Left ventricle myocardium inferior (tissue), 1 donor: Measurements from ENCODE around the gene ATIC. TPM values are rescaled to one million over a fixed set of nuclear protein-coding genes. Genes with fewer than 3 reads are reported as not detected.

ENCODE experiments used
- DNase-seq: peaks from one replicate; pipeline ENCODE4 v3.0.0-alpha.2; 2020
- H3K27ac ChIP-seq: fragments of 200-600 bp; replicated peaks from 2 replicates; pipeline ENCODE4 v1.8.0; 2021
- H3K27me3 ChIP-seq: fragments of 200-600 bp; 2 replicates; pipeline ENCODE4 v1.8.0; 2021; ENCODE audit warnings: low read depth
- H3K36me3 ChIP-seq: fragments of 200-600 bp; 2 replicates; pipeline ENCODE4 v1.8.0; 2021
- H3K4me1 ChIP-seq: fragments of 200-600 bp; 2 replicates; pipeline ENCODE4 v1.8.0; 2021
- H3K4me3 ChIP-seq: fragments of 200-600 bp; 2 replicates; pipeline ENCODE4 v1.8.0; 2021; ENCODE audit warnings: mild to moderate bottlenecking, moderate library complexity
- H3K9me3 ChIP-seq: fragments of 200-600 bp; replicated peaks from 2 replicates; pipeline ENCODE4 v1.8.0; 2021
- intact Hi-C: fragments of 100-400 bp; cut with micrococcal nuclease; formaldehyde crosslinking; loops from one replicate; pipeline ENCODE4 v1.11.0; 2022
- total RNA-seq: library from RNA; stranded (reverse); fragmentation: NEBNext Ultra II Directional; extraction: Animal tissue kit (Norgen Biotek cat#: 25700); gene quantifications from one replicate; pipeline ENCODE4 v1.2.1, GENCODE V29; 2021
- TF ChIP-seq, protein P1 (sequence below): fragments of 200-600 bp; IDR thresholded peaks from 2 replicates; pipeline ENCODE4 v1.8.0; 2021; ENCODE audit warnings: antibody characterized with exemption, mild to moderate bottlenecking, borderline replicate concordance
- donor health status: DM: no; HTN: yes; CAD: no; lungs with severe emphysema.

The ATIC gene
- total RNA-seq, 1 donor from 2014 or later: 47.1 TPM

- Histone ChIP-seq H3K4me1 (no peaks in the 10 kb centered on the region), H3K9me3 (no peaks in the 10 kb centered on the region), H3K36me3 (peaks cover 83% of the 10 kb centered on the region), H3K27me3 (no peaks in the 10 kb centered on the region), H3K27ac (no peak overlapping the region), H3K4me3 (no peak overlapping the region)
- intact Hi-C loops: no loop called here
- no peak for DNase-seq
- TF ChIP-seq, protein P1, sequence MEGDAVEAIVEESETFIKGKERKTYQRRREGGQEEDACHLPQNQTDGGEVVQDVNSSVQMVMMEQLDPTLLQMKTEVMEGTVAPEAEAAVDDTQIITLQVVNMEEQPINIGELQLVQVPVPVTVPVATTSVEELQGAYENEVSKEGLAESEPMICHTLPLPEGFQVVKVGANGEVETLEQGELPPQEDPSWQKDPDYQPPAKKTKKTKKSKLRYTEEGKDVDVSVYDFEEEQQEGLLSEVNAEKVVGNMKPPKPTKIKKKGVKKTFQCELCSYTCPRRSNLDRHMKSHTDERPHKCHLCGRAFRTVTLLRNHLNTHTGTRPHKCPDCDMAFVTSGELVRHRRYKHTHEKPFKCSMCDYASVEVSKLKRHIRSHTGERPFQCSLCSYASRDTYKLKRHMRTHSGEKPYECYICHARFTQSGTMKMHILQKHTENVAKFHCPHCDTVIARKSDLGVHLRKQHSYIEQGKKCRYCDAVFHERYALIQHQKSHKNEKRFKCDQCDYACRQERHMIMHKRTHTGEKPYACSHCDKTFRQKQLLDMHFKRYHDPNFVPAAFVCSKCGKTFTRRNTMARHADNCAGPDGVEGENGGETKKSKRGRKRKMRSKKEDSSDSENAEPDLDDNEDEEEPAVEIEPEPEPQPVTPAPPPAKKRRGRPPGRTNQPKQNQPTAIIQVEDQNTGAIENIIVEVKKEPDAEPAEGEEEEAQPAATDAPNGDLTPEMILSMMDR: no peak
Observed at GRCh38 chr2:215391531-215391930, 79.7 kb downstream of the ATIC start.

DNA sequence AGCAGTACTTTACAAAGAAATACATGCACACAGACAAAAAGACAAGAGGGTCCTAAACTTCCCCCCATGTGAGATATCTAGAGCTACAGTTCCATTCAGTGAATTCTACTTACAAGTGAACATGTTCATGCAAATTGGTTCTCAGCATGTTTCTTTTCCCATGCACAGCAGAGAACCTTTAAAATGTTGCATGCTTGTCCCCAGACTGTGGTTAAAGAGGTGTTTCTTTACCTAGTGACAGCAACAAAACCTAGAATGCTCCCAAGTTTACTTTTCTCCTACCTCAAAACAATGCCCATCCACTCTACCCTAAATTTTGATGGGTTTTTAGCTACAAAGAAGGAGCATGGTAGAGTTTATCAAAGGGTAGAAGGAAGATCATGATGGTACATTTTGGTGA, 80.3 kb downstream of the ATIC start:
- Histone ChIP-seq H3K4me1 (peaks cover 4% of the 10 kb centered on the region), H3K4me3 (no peak overlapping the region), H3K27ac (no peak overlapping the region), H3K27me3 (no peaks in the 10 kb centered on the region), H3K36me3 (peaks cover 83% of the 10 kb centered on the region), H3K9me3 (no peaks in the 10 kb centered on the region)
- DNase-seq: no peak
- TF ChIP-seq, protein P1: no peak
- intact Hi-C loops: no loop called here

GRCh38 chr2:215392687-215393270, 80.9 kb downstream of the ATIC start:
- H3K9me3 ChIP-seq: no peaks in the 10 kb centered on the region
- H3K4me1 ChIP-seq: peaks cover 4% of the 10 kb centered on the region
- no peak overlapping the region for H3K27ac ChIP-seq
- H3K36me3 ChIP-seq: peaks cover 78% of the 10 kb centered on the region
- no peak overlapping the region for H3K4me3 ChIP-seq
- H3K27me3 ChIP-seq: no peaks in the 10 kb centered on the region
- no peak for DNase-seq
- intact Hi-C loops: no loop called here
- TF ChIP-seq, protein P1: no peak

- intact Hi-C loops: no loop called here
- Histone ChIP-seq H3K27ac (no peak overlapping the region), H3K27me3 (no peaks in the 10 kb centered on the region), H3K36me3 (peaks cover 80% of the 10 kb centered on the region), H3K4me1 (peaks cover 4% of the 10 kb centered on the region), H3K4me3 (no peak overlapping the region), H3K9me3 (no peaks in the 10 kb centered on the region)
- TF ChIP-seq, protein P1: no peak
- no peak for DNase-seq
Observed at GRCh38 chr2:215394102-215394805, 82.4 kb downstream of the ATIC start.

DNA sequence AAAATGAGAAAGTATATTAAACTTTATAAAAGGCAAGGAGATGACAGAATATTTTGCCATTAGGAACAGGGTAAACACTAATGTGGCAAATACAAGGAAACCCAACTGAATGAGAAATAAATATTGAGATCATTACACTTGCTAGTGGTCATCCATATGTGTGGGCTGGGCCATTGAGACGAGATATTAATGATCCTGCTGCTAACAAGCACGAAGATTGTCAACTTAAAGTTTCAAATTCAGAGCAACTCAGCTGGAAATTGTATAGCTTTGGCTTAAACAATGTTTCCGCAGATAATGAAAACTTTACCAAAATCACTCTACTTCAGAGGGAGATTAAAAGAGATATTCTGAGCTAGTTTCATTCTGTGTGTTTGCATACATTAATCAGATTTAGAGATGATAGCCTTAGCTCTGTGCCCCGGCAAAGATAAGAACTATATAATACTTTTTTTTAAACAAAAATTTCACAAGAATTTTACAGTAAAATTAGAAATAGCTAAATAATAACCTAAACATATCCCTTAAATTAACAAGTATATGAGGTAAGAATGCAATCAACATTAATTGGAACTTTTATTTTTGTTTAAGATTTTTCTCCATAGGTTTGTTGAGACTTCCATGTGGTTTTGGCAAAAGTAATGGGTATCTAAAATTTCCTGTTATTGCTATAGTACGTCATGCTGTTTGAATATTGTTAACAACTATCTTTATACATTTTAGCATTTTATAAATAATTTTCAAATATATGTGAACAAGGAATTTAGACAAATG, 84.0 kb downstream of the ATIC start:
- H3K27ac ChIP-seq: no peak overlapping the region
- intact Hi-C loops: no loop called here
- no peak overlapping the region for H3K4me3 ChIP-seq
- H3K4me1 ChIP-seq: peaks cover 4% of the 10 kb centered on the region
- H3K36me3 ChIP-seq: peaks cover 65% of the 10 kb centered on the region
- TF ChIP-seq, protein P1: no peak
- no peak for DNase-seq
- H3K27me3 ChIP-seq: no peaks in the 10 kb centered on the region
- no peaks in the 10 kb centered on the region for H3K9me3 ChIP-seq
